D341Med (cell line): ENCODE data around the gene KRTAP5-11.
"Not testable (repeated sequence)": the region's sequence is repeated elsewhere in the genome, so short reads cannot be mapped to it uniquely, and the experiment has no call there.

Experiments
- DNase-seq: peaks from one replicate; pipeline ENCODE4 v3.0.0; 2012; ENCODE audit warnings: low spot score

Gene KRTAP5-11

GRCh38 chr11:71582309-71582895 lies at the start of gene KRTAP5-11:
Gene KRTAP5-11, minus strand, starts transcription at chr11:71582875. Its CDS starts 38 bp downstream, at chr11:71582837.
- DNase-seq, result no peak

DNA sequence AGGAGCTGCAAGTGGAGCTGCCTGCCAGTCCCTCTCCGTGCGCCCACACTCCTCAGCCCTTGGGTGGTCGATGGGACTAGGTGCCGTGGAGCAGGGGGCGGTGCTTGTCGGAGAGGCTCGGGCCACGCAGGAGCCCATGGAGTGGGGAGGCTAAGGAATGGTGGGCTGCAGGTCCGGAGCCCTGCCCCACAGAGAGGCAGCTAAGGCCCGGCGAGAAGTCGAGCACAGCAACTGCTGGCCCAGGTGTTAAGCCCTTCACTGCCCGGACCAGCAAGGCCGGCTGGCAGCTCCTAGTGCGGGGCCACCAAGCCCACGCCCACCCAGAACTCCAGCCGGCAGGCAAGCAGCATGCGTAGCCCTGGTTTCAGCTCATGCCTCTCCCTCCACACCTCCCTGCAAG lies 48.9 kb upstream of the KRTAP5-11 start:
- DNase-seq, result not testable (repeated sequence)

DNA sequence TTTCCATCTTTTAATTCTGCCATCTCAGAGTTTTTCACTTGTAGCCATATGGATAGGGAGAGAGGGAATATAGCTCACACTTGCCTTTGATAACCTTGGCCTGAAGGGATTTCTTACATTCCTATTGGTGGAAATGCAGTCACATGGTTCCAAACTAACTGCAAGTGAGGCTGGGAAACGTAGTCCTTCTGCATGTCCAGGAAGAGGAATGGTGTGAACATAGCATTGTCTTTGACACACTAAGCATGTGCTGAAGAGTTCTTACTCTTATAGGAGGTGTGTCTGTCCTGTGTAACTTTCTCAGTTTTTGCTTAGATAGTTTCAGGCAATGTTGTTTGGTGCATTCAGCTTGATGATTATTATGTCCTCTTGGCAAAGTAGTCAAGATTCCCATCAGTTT lies 47.4 kb upstream of the KRTAP5-11 start:
- DNase-seq, result not testable (repeated sequence)

GRCh38 chr11:71628943-71629342 lies 46.3 kb upstream of the KRTAP5-11 start:
- DNase-seq, result not testable (repeated sequence)

DNA sequence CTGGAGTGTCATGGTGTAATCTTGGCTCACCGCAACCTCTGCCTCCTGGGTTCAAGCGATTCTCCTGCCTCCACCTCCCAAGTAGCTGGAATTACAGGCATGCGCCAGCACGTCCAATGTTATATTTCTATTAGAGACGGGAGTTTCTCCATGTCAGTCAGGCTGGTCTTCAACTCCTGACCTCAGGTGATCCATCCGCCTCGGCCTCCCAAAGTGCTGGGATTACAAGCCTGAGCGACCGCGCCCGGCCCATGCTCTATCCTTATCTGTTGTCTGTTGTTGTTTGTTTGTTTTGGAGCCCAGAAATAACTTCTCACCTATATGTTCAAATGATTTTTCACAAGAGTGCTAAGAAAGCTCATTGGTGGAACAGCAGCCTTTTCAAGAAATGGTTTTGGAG lies 40.6 kb upstream of the KRTAP5-11 start:
- DNase-seq, result not testable (repeated sequence)

GRCh38 chr11:71622561-71622960 lies 39.9 kb upstream of the KRTAP5-11 start:
- not testable (repeated sequence) for DNase-seq

DNA sequence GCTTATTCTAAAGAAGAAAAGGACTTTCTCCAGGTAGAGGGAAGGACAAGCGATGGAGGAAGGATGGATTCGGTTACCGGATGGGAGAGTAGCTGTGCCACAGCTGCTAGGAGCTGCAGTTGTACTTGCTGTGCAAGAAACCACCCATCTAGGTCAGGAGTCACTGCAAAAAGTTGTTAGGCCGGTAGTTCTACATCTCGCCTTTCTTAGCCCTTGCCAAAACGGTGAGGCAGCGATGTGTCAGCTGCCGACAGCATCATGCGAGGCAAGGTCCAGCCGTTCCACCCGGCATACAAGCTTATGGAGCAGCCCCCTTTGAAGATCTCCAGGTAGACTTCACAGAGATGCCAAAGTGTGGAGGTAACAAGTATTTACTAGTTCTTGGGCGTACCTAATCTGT lies 32.3 kb upstream of the KRTAP5-11 start:
- not testable (repeated sequence) for DNase-seq

- not testable (repeated sequence) for DNase-seq
Observed at GRCh38 chr11:71614366-71614917, 31.8 kb upstream of the KRTAP5-11 start.

- not testable (repeated sequence) for DNase-seq
Observed at GRCh38 chr11:71613931-71614330, 31.3 kb upstream of the KRTAP5-11 start.

GRCh38 chr11:71611218-71611910 lies 28.7 kb upstream of the KRTAP5-11 start:
- DNase-seq, result not testable (repeated sequence)

- DNase-seq, result not testable (repeated sequence)
Observed at GRCh38 chr11:71608272-71608671, 25.6 kb upstream of the KRTAP5-11 start.

GRCh38 chr11:71607520-71608216 lies 25.0 kb upstream of the KRTAP5-11 start:
- DNase-seq, result not testable (repeated sequence)

DNA sequence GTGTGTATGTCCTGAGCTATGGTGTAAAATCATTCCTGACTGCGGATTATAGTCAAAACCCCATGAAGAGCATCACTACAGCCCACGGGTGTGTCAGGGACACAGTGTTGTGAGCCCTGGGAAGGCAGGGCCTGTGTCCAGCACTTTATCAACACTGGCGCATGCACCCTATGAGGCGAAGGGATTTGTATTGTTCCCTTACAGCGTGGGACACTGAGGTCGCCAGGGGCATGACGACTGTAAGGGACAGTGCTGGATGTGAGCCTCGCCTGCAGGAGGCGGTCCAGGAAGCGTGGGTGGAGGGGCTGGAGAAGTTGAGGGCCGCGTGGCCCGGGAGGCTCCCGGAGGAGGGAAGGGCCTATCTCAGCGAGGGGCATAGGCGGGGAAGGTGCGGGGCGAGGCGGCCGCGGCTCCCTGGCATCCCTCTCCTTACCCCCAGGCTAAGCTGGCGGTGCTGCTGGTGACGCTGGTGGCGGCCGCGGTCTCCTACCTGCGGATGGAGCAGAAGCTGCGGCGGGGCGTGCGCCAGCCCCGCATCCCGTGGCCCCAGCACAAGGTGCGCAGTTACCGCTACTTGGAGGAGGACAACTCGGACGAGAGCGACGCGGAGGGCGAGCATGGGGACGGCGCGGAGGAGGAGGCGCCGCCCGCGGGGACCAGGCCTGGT lies 24.3 kb upstream of the KRTAP5-11 start:
- DNase-seq, result not testable (repeated sequence)

DNA sequence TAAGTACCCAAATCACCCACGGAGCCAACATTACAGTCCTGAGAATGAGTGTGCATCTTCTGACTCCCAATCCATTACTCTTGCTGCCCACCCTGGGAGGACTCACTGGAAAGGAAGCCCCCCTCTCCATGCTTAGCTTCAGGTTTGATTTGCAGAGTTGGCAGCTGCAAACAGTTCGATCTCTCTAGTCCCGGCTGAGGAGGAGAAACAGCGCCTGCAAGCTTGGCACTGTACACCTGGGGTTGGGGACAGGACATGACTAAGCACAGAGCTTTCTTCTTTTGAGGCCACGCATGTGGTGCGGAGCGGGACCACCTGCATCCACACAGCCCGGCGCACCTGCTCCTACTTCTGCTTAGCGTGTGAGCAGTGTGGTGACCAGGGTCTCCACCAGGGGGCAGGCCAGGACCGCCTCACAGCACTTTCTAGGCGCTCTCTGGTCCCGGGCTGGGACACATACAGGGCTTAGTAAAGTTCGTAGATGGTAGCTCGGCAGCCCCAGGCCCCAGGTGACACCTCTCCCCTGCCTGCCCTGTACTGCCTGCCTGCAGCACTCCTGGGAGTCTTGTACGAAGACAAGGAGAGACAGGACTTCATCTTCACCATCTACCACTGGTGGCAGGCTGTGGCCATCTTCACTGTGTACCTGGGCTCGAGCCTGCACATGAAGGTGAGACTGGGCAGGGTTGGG lies 22.3 kb upstream of the KRTAP5-11 start:
- not testable (repeated sequence) for DNase-seq

DNA sequence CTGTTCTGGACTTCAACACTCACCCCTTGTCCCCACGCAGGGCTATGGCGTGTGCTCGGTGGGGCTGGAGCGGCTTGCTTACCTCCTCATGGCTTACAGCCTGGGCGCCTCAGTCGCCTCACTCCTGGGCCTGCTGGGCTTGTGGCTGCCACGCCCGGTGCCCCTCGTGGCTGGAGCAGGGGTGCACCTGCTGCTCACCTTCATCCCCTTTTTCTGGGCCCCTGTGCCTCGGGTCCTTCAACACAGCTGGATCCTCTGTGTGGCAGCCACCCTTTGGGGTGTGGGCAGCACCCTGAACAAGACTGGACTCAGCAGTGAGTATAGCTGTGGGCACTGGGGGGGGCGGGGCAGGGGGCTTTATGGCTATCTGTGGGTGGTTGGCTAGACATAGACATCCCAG lies 20.5 kb upstream of the KRTAP5-11 start:
- not testable (repeated sequence) for DNase-seq

DNA sequence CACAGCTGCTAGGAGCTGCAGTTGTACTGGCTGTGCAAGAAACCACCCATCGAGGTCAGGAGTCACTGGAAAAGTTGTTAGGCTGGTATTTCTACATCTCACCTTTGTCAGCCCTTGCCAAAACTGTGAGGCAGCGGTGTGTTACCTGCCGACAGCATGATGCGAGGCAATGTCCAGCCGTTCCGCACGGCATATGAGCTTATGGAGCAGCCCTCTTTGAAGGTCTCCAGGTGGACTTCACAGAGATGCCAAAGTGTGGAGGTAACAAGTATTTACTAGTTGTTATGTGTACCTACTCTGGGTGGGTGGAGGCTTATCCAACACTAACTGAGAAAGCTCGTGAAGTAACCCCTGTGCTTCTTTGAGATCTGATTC lies 6.9 kb upstream of the KRTAP5-11 start:
- not testable (repeated sequence) for DNase-seq

DNA sequence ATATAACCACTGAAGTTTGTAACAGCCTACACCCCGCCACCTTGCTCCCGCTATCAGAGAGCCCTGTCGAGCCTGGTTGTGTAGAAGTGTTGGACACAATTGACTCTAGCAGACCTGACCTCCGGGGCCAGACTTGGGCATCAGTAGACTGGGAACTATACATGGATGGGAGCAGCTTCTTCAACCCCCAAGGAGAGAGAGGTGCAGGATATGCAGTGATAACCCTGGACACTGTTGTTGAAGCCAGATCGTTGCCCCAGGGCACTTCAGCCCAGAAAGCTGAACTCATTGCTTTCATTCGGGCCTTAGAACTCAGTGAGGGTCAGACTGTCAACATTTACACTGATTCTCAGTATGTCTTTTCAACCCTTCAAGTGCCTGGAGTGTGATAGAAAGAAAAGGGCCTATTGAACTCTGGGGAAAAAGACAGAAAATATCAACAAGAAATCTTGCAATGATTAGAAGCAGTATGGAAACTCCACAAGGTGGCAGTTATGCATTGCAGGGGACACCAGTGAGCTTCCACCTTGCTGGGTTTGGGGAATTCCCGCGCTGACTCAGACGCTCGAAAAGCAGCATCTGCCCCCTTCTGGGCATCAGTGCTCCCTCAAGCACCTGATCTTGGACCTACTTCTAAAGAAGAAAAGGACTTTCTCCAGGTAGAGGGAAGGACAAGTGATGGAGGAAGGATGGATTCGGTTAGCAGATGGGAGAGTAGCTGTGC lies 6.3 kb upstream of the KRTAP5-11 start:
- DNase-seq, result not testable (repeated sequence)

DNA sequence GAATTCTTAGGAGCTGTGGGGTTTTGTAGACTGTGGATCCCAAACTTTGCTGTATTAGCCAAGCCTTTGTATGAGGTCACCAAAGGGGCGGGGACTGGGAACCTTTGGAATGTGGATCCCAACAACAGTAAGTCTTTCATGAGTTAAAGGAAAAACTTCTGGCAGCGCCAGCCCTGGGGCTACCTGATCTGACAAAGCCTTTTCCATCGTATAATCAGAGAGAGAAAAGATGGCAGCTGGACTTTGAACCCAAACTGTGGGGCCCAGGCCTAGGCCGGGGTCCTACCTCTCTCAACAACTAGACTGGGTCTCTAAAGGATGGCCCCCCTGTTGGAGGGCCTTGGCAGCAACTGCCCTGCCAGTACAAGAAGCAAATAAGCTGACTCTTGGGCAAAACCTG lies 5.6 kb upstream of the KRTAP5-11 start:
- DNase-seq, result not testable (repeated sequence)

GRCh38 chr11:71585673-71586072 lies 3.0 kb upstream of the KRTAP5-11 start:
- DNase-seq, result not testable (repeated sequence)

DNA sequence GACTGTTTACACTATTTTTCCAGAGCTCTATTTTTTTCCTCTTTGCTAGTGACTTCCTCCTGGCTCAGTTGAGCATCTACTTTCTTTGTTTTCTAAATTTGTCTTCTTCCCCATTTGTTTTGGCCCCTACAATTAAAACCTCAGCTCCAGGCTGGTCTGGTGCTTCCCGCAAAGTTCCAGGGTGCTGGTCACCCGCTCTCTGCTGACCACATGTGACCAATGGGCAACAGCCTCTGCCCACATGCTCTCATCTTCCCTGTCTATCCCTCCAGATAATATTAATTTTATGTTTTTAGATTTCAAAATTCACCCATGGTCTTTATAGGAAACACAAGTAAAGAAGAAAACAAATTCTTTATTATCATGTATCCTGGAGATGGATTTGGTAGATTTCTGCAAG lies 294 bp upstream of the KRTAP5-11 start:
- not testable (repeated sequence) for DNase-seq

DNA sequence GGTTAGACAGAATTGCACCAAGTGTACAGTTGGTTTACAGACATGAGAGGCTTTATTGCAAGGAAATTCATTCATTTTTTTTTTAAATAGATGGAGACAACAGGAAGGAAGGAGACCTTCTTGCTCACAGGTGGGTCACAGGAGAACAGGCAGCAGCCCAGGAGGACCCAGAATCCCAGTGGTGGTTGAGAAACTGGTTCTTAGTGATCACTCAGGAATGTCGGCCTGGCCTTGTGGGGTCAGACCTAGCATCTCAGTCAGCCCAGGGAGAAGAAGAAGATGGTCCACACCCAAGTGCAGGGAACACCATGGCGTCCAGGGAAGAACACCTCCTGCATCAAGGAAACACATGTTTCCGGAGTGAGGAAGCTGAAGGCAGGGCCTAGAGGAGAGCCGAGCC lies 849 bp downstream of the KRTAP5-11 start:
- no peak for DNase-seq
